HepG2 (cell line): ENCODE data around the gene EIF4G1. TPM values are rescaled to one million over a fixed set of nuclear protein-coding genes. Genes with fewer than 3 reads are reported as not detected.

ENCODE experiments used
- AKNA ChIP-seq: sonication (generic); formaldehyde crosslinking; IDR thresholded peaks from 2 replicates; pipeline ENCODE4 v1.4.0; 2020; ENCODE audit warnings: missing genetic modification reagents, borderline replicate concordance
- EZH2 ChIP-seq: conservative IDR thresholded peaks from 2 replicates; pipeline ENCODE4 v1.6.1; 2012; ENCODE audit warnings: mild to moderate bottlenecking, low read depth, low read length, moderate library complexity
- GFI1 ChIP-seq: sonication (generic); formaldehyde crosslinking; IDR thresholded peaks from 2 replicates; pipeline ENCODE4 v1.5.0; 2020; ENCODE audit warnings: missing genetic modification reagents, mild to moderate bottlenecking, borderline replicate concordance
- GMEB1 ChIP-seq: sonication (generic); formaldehyde crosslinking; IDR thresholded peaks from 2 replicates; pipeline ENCODE4 v1.5.1; 2020; ENCODE audit warnings: missing genetic modification reagents, mild to moderate bottlenecking, borderline replicate concordance
- HNF1B ChIP-seq: sonication (generic); formaldehyde crosslinking; IDR thresholded peaks from 2 replicates; pipeline ENCODE4 v1.5.1; 2020; ENCODE audit warnings: mild to moderate bottlenecking, moderate library complexity, missing genetic modification reagents
- MEF2D ChIP-seq: sonication (generic); formaldehyde crosslinking; IDR thresholded peaks from 2 replicates; pipeline ENCODE4 v1.5.1; 2020; ENCODE audit warnings: mild to moderate bottlenecking, missing genetic modification reagents
- SAFB2 ChIP-seq: sonication (generic); formaldehyde crosslinking; IDR thresholded peaks from 2 replicates; pipeline ENCODE4 v1.5.1; 2020; ENCODE audit warnings: missing genetic modification reagents, low read depth, mild to moderate bottlenecking, borderline replicate concordance
- SNAI1 ChIP-seq: sonication (generic); formaldehyde crosslinking; IDR thresholded peaks from 2 replicates; pipeline ENCODE4 v1.5.0; 2020; ENCODE audit warnings: mild to moderate bottlenecking, missing genetic modification reagents, borderline replicate concordance
- TBX3 ChIP-seq: fragments of 450-650 bp; IDR thresholded peaks from 2 replicates; pipeline ENCODE4 v1.6.1; 2017; ENCODE audit warnings: antibody characterized with exemption, mild to moderate bottlenecking, inconsistent platforms, borderline replicate concordance
- TCF12 ChIP-seq, 2 experiments: fragments of 450-650 bp in 1 of 2; sonication (generic) in 1 of 2; formaldehyde crosslinking in 1 of 2; IDR thresholded peaks; 2 replicates each; pipeline versions ENCODE4 v1.6.1 to v1.8.0; 2017 to 2022; ENCODE audit warnings: antibody characterized with exemption in 1 of 2, mild to moderate bottlenecking in 1 of 2, missing genetic modification reagents in 1 of 2, moderate library complexity in 1 of 2
- ZFP36 ChIP-seq: fragments of 150-350 bp; IDR thresholded peaks from 2 replicates; pipeline ENCODE4 v1.6.1; 2018; ENCODE audit warnings: borderline replicate concordance, low read length, low read depth; ENCODE audit not compliant: partially characterized antibody
- ZGPAT ChIP-seq: IDR thresholded peaks from 2 replicates; pipeline ENCODE4 v1.6.1; 2016; ENCODE audit warnings: mild to moderate bottlenecking
- ZNF326 ChIP-seq: sonication (generic); formaldehyde crosslinking; IDR thresholded peaks from 2 replicates; pipeline ENCODE4 v1.4.0; 2020; ENCODE audit warnings: missing genetic modification reagents, borderline replicate concordance
- ZNF451 ChIP-seq: sonication (generic); formaldehyde crosslinking; IDR thresholded peaks from 2 replicates; pipeline ENCODE4 v1.5.0; 2020; ENCODE audit warnings: mild to moderate bottlenecking, missing genetic modification reagents
- ZNF605 ChIP-seq: sonication (generic); formaldehyde crosslinking; IDR thresholded peaks from 2 replicates; pipeline ENCODE4 v1.8.0; 2022; ENCODE audit warnings: mild to moderate bottlenecking, missing genetic modification reagents
- ZNF782 ChIP-seq: sonication (generic); formaldehyde crosslinking; IDR thresholded peaks from 2 replicates; pipeline ENCODE4 v1.4.0; 2020; ENCODE audit warnings: missing genetic modification reagents, mild to moderate bottlenecking, borderline replicate concordance
- polyA plus RNA-seq, 8 experiments: library from polyadenylated mRNA; depleted of rRNA in 3 of 8; stranded (reverse) in 7 of 8; unstranded in 1 of 8; fragments of >200 nt; fragmentation: Illumina TruSeq in 4 of 8; extraction: Trizol in 4 of 8; gene quantifications; 2 replicates each; pipeline versions ENCODE4 v1.2.1 to v1.2.3, GENCODE V29; 2011 to 2016; ENCODE audit warnings: low read depth in 4 of 8, missing spikeins in 1 of 8, mixed read lengths in 1 of 8; ENCODE audit not compliant: insufficient read depth in 1 of 8
- total RNA-seq, 5 experiments: library from RNA; depleted of rRNA; stranded (reverse); fragments of >200 nt; fragmentation: Illumina TruSeq; extraction: Trizol; gene quantifications; 2 replicates each; pipeline ENCODE4 v1.2.3, GENCODE V29; 2016; ENCODE audit warnings: low read depth in 1 of 5

EIF4G1 gene
- total and polyA plus RNA-seq, 2 of the 13 experiments (the other 11 are each of a cell fraction or from before 2014, with no cell fraction given) = 208 to 213 TPM

- TF ChIP-seq AKNA = no peak
- no peak for TF ChIP-seq GMEB1
- 0 out of 2 replicates have a peak, but pooled peaks have one; percentile 21 for TF ChIP-seq SAFB2 (CRISPR knock-in tag)
- TF ChIP-seq SNAI1 = no peak
- TF ChIP-seq TCF12 (IDR thresholded peaks at IDR 0.05) = no peak
- TF ChIP-seq TCF12 (CRISPR knock-in tag; IDR thresholded peaks at IDR 0.05) = 0 out of 2 replicates have a peak, but pooled peaks have one; percentile 31
- TF ChIP-seq TBX3 = no peak
- TF ChIP-seq ZGPAT (CRISPR knock-in tag) = peak; percentile 61; the same call in 1 of the 2 replicates
- TF ChIP-seq ZFP36 = no peak
- 0 out of 2 replicates have a peak, but pooled peaks have one; percentile 30 for TF ChIP-seq MEF2D
- TF ChIP-seq EZH2 = no peak
- TF ChIP-seq ZNF782 = 0 out of 2 replicates have a peak, but pooled peaks have one; percentile 60
- TF ChIP-seq GFI1 (CRISPR knock-in tag) = peak; percentile 60; the same call in 1 of the 2 replicates
- TF ChIP-seq HNF1B (CRISPR knock-in tag) = peak; percentile 40; the same call in 1 of the 2 replicates
- TF ChIP-seq ZNF451 = no peak; the same call in 1 of the 2 replicates
- TF ChIP-seq ZNF605 (CRISPR knock-in tag) = peak; percentile 70; the same call in 1 of the 2 replicates
- no peak for TF ChIP-seq ZNF326
Observed at GRCh38 chr3:184314700-184315542, 515 bp downstream of the EIF4G1 start (continued).
